GM12892 (cell line): ENCODE measurements around the gene ZNF432.
"Not testable (repeated sequence)": the region's sequence is repeated elsewhere in the genome, so short reads cannot be mapped to it uniquely, and the experiment has no call there.

ENCODE experiments used
- DNase-seq: peaks from one replicate; pipeline ENCODE4 v3.0.0; 2011; ENCODE audit not compliant: insufficient read length
- FAIRE-seq: peaks from 2 replicates; lab custom pipeline; 2011; peaks lifted over from hg19 to GRCh38; lab: Jason Lieb, UNC
- POLR2A ChIP-seq: IDR thresholded peaks from 2 replicates; pipeline ENCODE4 v1.6.1; 2011; ENCODE audit warnings: low read depth, low read length, control low read depth
- POLR2AphosphoS5 ChIP-seq: IDR thresholded peaks from 2 replicates; pipeline ENCODE4 v1.6.1; 2011; ENCODE audit warnings: low read depth, low read length, control low read depth
- TAF1 ChIP-seq: IDR thresholded peaks from 2 replicates; pipeline ENCODE4 v1.6.1; 2011; ENCODE audit warnings: low read depth, mild to moderate bottlenecking, control low read depth, low read length, borderline replicate concordance

Gene ZNF432

GRCh38 chr19:52039169-52039568 is 9.5 kb downstream of the ZNF432 start:
- TF ChIP-seq TAF1 (no peak), POLR2A (no peak), POLR2AphosphoS5 (no peak)
- DNase-seq (no peak), FAIRE-seq (no peak)

GRCh38 chr19:52034051-52034728 is 14.4 kb downstream of the ZNF432 start:
- DNase-seq (no peak), FAIRE-seq (no peak)
- no peak for TF ChIP-seq TAF1
- no peak for TF ChIP-seq POLR2A
- TF ChIP-seq POLR2AphosphoS5, result no peak

- DNase-seq (peak; percentile 23), FAIRE-seq (no peak)
- TF ChIP-seq TAF1 (no peak), POLR2AphosphoS5 (no peak)
These were observed 19.9 kb downstream of the ZNF432 start for GRCh38 chr19:52028780-52029123.

- peak; percentile 97 for FAIRE-seq
- TF ChIP-seq TAF1 (peak; percentile 82), POLR2AphosphoS5 (peak; percentile 94), POLR2A (peak; percentile 94)
- peak; percentile 72 for DNase-seq
These were observed 20.4 kb downstream of the ZNF432 start, which contains the start of gene ZNF614 for GRCh38 chr19:52028027-52028779. TSS of gene ZNF614 (minus strand) at chr19:52028379. CDS start at chr19:52025745, 2,634 bp downstream.

DNA sequence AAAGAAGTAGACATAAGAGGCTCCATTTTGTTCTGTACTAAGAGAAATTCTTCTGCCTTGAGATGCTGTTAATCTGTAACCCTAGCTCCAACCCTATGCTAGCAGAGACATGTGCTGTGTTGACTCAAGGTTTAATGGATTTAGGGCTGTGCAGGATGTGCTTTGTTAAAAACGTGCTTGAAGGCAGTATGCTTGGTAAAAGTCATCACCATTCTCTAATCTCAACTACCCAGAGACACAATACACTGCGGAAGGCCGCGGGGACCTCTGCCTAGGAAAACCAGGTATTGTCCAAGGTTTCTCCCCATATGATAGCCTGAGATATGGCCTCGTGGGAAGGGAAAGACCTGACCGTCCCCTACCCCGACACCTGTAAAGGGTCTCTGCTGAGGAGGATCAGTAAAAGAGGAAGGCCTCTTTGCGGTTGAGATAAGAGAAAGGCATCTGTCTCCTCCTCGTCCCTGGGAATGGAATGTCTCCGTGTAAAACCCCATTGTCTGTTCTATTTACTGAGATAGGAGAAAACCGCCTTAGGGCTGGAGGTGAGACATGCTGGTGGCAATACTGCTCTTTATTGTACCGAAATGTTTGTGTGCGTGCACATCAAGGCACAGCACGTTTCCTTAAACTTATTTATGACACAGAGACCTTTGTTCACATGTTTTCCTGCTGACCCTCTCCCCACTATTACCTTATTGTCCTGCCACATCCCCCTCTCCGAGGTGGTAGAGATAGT is 22.2 kb downstream of the ZNF432 start:
- not testable (repeated sequence) for DNase-seq, FAIRE-seq

DNA sequence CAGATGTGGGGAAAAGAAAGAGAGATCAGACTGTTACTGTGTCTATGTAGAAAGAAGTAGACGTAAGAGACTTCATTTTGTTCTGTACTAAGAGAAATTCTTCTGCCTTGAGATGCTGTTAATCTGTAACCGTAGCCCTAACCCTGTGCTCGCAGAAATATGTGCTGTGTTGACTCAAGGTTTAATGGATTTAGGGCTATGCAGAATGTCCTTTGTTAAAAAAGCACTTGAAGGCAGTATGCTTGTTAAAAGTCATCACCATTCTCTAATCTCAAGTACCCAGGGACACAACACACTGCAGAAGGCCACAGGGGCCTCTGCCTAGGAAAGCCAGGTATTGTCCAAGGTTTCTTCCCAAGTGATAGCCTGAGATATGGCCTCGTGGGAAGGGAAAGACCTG is 24.2 kb downstream of the ZNF432 start:
- not testable (repeated sequence) for DNase-seq, FAIRE-seq

DNA sequence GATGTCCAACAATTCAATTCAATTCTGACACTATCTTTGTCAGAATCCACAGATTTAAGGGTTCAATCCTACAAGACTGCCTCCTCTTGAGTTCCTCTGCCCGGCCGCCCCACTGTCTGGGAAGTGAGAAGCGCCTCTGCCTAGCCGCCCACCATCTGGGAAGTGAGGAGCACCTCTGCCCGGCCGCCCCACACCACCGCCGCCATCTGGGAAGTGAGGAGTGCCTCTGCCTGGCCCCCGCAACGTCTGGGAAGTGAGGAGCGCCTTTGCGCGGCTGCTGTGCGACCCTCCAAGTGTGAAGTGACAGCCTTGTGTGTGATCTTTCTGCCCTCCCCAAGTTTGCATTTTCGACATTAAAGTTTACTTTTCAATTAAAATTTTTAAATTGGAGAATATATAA is 26.4 kb downstream of the ZNF432 start:
- DNase-seq, result no peak
- no peak for TF ChIP-seq POLR2A
- no peak for TF ChIP-seq TAF1
- TF ChIP-seq POLR2AphosphoS5, result no peak
- FAIRE-seq, result no peak

DNA sequence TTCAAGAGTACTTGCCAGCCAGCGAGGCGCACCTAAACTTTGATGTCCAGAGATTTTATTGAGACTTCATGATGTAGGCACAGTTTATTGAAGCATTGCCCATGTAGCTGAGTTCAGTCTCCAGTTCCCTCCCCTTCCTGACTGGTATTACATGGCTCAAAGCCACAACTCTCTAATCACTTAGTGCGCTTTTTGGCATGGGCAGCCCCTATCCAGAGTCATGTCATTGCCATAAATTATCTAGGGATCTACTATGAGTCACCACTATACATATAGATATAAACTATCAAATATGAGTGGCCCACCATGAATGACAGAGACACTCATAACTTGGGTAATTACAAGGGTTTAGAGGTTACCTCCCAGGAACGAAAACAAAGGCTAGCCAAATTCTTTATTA is 28.1 kb downstream of the ZNF432 start:
- DNase-seq (no peak), FAIRE-seq (no peak)
- TF ChIP-seq TAF1 (no peak), POLR2AphosphoS5 (no peak), POLR2A (no peak)

DNA sequence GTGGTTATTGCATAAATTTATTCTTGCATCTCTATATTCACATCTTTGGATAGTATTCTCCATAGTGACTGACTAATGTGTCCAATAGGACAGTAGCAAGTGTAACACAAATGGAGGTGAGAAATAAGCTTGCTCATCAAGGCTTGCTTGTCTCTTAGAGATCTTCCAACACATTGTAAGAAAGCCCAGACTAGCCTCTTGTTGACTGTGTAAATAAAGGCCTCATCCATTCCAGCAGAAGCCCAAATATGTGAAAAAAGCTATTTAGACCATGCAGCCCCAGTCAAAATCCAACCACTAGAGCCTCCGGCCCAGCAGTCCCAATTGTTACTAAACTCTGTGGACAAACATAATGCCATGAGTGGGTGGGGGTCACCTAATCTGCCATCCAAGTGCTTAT is 38.0 kb downstream of the ZNF432 start:
- no peak for DNase-seq
- no peak for FAIRE-seq
- TF ChIP-seq POLR2A (no peak), TAF1 (no peak), POLR2AphosphoS5 (no peak)

- TF ChIP-seq POLR2AphosphoS5 (peak; percentile 22; the same call in 1 of the 2 replicates), POLR2A (peak; percentile 51; the same call in 1 of the 2 replicates), TAF1 (no peak)
- FAIRE-seq, result peak; percentile 94
- peak; percentile 53 for DNase-seq
These were observed 40.7 kb downstream of the ZNF432 start, which contains the start of gene ZNF615 for GRCh38 chr19:52007806-52008557. TSS of gene ZNF615 (minus strand) at chr19:52008211. CDS start at chr19:52003711, 4,500 bp downstream.

DNA sequence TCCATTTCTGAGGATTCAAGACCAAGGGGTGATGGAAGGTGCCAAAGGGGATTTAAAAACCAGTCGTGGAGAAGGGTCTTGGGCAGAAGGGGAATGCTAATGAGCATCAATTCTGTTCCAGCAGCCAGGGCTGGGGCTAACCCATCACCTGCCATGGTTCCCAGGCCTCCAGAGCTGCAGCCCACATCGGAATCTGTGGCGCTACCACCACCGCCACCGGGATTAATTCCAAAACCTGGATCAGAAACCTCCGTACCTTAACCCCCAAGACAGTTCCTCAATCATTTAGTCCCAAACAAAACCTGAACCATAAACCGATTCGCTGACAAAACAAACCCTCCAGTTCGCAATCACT is 41.2 kb downstream of the ZNF432 start:
- no peak for TF ChIP-seq POLR2AphosphoS5
- TF ChIP-seq TAF1, result no peak
- no peak for TF ChIP-seq POLR2A
- no peak for DNase-seq

DNA sequence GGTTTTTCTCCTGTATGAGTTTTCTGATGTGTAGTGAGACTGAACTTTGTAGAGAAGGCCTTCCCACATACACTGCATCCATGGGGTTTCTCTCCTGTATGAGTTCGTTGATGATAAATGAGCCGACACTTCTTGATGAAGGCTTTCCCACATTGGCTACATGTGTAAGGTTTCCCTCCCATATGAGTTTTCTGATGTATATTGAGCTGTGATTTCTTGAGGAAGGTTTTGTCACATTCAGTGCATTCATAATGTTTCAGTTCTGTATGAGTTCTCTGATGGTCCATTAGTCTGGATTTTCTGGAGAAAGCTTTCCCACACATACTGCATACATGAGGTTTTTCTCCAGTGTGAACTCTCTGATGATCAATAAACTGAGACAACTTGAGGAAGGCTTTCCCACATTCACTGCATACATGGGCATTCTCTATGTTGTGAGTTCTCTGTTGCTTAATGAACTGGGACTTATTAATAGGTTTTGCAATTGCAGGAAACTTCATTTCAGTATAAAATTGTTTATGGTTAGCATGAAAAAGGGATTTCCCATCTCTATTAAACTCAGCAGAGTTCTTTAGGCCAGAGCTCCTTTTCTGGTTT is 54.5 kb downstream of the ZNF432 start:
- no peak for TF ChIP-seq POLR2AphosphoS5
- no peak for TF ChIP-seq POLR2A
- TF ChIP-seq TAF1, result no peak
- FAIRE-seq, result no peak
- no peak for DNase-seq

More for the DNA sequence above, 41.2 kb downstream of the ZNF432 start:
- peak; percentile 56 for FAIRE-seq

DNA sequence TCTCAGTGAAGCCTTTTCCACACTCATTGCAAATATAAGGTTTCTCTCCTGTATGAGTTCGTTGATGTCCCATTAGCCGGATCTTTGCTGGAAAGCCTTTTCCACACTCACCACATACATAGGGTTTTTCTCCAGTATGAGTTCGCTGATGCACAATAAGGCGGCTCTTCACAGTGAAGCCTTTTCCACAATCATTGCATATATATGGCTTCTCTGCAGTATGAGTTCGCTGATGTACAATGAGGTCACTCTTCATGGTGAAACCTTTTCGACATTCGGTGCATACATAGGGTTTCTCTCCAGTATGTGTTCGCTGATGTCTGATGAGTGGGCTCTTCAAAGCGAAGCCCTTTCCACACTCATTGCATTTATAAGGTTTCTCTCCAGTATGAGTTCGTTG is 55.2 kb downstream of the ZNF432 start:
- DNase-seq (no peak), FAIRE-seq (no peak)
- TF ChIP-seq POLR2A (no peak), POLR2AphosphoS5 (no peak), TAF1 (no peak)
